ENCODE data around the gene FTO.
A peak's percentile ranks its signal among the peaks of the same experiment; 100 is the strongest.

FTO gene

DNA sequence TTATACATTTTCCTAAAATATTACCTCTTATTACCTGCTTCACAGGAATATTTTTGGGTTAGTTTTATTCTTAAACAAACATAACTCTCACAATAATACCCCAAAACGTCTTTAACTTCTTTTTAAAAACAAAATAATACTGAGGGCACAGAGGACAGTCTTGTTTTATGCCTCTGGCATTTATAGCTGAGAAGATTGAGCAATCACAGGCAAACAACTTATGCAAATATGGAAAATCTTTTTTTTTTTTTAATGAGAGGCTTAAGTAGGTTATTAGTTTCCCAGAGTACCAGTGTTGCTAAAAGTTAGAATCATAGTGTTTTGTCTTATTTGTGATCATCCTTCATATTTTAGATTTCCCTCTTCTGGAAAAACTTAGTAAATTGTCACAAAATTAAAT, 195.0 kb downstream of the FTO start:
- peak; percentile 60 for DNase-seq (ENCODE audit: low read depth)

DNA sequence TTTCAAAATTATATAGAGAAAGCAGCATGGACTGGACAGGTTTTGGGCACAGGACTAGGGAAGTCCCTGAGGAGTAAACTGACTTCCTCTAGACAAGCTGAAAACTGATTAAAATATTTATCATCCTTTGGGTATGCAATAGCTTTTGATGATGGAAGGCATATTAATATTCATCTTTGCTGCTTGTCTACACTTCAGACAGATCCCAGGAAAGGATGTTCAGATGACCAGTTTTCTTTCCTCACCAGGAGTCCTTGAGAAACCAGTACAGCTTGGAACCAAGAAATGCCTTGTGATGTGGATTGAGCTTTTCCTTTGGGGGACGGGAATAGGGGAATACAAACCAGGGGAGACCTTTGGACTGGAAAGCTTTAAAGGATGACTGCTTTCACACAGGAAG, 195.5 kb downstream of the FTO start:
- DNase-seq (ENCODE audit: low read depth), result peak; percentile 81

DNA sequence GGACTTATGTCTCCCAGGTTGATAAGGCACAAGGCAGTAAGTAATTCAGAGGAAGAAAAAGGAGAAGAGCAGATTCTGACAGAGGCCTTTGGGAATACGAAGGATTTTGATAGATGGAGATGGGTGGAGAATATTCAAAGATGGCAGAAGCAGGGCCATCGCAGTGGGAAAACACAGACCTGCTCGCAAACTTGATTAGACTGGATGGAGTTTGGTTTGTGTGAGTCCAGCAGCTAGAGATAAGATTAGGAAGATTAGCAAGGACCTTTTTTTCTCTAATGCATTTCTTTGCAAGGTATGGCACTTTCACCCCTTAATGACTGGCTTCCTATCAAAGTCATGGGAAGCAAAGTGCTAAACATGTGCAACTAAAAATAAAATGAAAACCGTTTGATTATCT, 196.7 kb downstream of the FTO start:
- no peak for DNase-seq (ENCODE audit: low read depth)

DNA sequence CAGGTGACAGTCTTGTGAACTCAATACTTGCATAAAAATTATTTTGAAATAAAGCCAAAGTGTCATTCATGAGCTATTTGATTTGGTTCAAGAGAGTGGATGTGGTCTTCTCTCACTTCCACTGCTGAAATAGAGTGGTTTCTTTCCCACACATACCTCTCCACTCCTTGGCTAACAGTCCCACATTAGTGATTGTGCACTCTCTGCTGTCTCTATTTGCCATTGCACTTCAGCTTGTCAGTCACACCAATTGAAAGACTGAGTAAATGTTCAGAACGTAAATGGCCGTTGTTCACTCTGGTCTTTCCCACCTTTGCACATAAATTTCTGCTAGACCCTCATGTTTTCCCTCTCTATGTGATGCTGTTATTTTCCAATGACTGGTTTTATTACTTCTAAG, 197.5 kb downstream of the FTO start:
- no peak for DNase-seq (ENCODE audit: low read depth)

DNA sequence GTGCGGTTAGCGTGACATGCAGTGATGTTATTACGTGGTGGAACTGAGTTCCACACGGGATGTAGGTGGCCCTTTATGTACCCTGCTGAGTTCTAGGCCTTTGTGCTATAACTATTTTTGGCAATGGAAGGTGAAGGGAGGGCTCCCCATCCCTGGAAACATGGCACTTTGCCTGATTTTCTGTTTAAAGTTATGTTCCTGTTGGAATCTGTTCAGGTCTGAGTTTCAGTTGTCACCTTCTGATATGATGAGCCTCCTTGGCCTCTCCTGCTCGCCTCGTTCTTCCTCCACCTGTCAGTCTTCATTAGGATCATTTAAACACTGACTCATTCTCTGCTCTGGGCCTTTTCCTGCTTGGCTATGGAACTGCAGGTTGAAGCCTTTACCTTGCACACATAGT, 200.6 kb downstream of the FTO start:
- no peak for DNase-seq (ENCODE audit: low read depth)

DNA sequence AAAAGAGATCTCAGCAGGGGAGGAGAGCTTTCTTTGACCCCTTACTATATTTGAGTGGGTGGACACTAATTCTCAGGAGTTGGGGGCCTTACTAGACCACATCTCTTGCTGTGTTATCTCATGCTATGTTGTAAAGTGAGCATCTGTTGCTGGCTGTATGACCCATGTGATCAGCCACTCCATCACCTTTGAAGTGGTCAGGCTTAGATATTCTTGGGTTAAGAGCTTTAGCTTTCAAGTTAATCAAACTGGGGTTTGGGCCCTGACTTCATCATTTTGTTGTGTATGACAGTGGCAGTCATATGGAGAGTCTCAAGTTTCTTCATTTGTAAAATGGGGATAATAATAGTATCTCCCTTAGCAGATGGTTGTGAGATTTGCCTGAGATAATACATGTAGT, 201.1 kb downstream of the FTO start:
- DNase-seq (ENCODE audit: low read depth), result no peak

DNA sequence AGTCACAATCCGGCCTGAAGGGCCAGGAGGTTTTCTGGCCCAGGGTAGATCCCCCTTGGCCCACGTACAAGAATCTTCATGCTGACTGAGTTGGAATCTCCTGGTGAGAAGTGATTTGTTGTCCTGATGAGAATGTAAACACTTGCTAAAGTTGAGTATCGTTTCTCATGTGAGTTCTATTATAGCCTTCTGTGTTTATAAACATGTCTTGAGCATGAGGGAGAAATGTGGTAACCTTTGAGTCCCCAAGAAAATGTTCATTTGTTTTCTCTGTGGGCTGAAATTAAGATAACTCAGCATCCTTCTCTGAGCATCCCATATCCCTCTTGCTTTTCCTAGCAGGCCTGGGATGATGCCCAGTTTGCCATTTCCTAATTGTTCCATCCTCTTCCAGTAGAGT, 204.8 kb downstream of the FTO start:
- DNase-seq (ENCODE audit: low read depth), result no peak

DNA sequence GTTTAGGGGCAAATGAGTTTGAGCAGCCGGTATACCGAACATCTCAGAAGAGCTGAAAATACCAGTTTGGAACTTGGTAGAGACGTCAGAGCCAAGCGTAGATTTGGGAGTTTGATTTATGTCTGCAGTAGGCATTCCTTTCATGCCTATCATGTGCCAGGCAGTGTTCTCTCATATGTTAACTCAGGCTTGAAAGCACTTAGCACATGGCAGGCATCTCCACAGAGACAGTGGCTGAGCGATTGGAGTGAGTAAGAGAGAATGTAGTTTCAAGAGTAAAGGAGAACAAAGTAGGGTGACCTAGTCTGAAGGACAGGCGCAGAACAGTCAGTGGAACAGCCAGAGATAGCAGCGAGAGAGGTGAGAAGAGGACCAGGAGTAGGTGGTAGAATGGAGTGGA, 207.0 kb downstream of the FTO start:
- DNase-seq (ENCODE audit: low read depth), result peak; percentile 71

DNA sequence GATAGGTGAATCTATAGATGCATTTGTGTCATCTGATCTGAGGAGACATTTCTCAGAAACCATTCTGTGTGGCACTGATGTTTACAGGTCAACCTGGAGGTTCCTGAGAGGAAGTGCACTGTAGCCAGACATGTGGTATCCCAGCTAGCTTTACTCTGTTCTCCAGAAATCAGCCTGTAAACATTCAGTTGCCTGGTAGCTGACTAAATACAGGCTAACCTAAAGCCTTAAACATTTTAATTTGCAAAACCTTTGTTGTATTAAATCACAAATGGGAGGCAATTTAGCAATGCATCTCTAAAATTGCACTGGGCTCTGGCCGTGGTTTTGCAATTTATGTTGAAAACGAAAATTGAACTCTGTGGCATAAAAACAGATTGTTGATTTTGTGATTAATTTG, 207.6 kb downstream of the FTO start:
- DNase-seq (ENCODE audit: low read depth), result peak; percentile 59

DNA sequence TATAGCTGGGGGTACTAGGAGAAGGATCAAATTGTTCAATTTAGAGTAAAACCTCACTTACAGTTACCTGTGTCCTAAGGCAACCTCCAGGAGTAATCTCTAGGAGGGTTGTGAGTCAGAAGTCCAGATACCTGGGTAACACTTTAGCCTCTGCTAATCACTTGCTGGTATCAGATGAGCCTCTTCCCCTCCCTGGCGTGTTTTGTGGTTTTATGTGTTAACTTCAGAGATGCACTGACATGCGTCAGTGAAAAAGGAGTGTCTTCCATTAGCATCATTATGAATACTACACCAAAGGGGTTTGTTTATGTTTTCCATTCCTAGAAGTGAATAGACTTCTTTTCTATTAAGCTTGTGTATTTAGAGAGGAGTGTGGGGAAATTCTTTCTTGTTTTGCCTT, 208.2 kb downstream of the FTO start:
- peak; percentile 83 for DNase-seq (ENCODE audit: low read depth)

DNA sequence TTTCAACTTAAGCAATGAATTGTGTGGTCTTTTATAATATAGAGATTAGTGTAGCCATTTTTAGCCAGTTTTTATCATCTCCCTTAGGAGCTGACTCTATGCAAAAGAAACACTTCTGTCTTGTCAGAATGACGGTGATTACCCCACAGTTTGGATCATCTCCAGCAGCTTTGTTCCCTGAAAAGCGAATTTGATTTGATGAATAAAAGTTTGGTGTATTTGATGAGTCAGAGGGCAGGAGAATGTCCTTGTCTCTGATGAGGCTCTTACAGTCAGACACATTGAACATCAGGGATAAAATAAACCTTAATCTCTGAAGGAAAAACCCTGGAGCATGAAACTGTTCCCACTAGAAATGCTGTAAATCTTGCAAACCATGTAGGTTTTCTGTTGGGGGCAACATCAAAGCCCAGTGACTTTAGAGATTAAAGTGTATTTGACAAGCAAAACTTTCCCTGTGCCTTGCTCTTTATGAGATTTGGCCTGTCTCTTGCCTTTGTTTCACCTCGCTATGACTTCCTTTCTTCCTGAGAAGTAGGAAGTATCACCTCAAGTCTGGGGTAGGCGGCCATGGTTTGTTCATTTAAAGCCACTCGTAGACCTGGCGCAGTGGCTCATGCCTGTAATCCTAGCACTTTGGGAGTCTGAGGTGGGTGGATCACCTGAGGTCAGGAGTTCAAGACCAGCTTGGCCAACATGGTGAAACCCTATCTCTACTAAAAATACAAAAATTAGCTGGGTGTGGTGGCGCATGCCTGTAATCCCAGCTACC, 209.3 kb downstream of the FTO start:
- DNase-seq (ENCODE audit: low read depth), result peak; percentile 95

DNA sequence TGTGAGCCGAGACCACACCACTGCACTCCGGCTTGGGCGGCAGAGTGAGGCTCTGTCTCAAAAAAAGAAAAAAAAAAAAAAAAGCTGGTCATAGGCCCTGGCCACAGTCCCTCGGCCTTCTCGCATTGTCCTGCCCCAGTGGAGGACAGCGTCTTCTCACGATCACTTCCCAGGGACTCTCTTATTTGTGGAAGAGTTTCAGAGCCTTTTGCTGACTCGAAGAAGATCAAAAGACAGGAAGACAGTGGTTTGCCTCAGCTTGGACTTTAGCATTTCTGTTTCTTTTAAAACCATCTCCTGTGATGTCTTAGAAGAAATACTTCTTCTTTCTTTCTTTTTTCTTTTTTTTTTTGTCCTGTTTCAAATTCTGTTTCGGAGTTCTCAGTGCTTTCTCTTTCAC, 210.0 kb downstream of the FTO start:
- DNase-seq (ENCODE audit: low read depth), result no peak

DNA sequence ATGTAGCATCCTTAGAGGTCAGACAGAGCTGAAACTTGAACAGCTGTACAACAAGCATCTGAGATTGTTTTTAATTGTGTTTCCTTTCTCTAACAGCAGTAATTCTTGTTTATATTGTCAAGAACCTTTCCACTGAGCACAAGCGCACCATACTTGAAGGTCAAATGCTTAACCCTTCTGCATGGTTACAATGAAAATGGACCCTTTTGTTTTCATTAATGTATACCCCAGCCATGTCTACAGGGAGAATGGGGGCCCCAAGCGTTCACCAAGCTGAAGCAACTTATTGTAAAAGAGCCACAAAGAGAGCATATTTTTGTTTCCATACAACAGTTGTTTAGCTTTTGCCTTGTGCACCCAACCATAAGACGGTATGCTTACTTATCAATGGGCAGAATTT, 210.8 kb downstream of the FTO start:
- no peak for DNase-seq (ENCODE audit: low read depth)

DNA sequence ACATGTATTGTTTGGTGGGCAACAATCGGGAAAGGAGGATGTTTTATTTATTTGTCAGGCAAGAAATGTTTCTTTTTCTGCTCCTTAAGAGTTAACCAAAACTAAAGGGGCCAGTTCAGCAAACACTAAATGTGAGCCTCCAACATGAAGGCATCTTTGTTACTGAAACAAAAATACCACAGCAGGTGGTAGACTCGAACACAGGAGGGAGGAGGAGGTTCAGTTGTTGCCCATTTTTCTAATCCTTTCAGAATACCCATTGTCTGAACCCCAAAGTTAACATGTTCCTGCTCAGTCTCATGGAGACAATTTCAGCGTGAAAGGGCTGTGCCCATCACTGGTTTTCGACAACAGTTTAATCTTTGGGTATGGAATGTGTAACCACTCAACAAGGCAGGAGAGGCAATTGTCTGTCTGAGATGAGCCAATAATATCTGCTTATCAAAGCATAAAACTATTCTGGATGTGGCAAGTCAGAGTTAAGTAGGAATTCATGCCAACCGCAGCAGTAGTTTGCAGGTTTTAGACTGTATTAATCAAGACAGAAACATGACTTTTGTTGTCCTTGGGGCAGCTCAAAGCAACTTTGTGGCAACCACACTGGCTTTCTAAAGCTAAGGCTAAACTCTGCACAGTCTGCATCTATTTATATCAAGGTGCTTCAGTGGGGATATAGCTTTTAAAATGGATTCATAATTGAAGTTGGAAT, 211.7 kb downstream of the FTO start:
- peak; percentile 86 for DNase-seq (ENCODE audit: low read depth)

DNA sequence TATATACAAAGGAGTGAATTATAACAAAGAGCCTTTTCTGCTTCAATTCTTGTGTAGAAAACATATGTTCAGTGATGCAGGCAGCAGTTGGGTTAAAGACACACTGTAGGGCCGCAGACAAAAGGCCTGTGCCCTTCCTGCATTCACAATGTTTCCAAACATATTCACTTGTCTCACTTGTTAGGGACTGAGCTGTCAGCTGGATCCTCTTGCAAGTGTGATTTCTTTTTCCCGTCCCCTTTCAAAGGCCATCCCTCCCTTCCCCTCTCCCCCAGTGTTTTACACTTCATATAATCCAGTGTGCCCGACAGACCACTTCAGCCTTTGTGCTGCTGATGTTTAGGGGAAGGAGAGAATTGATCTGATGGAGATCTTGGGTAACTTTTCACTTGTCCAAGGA, 217.0 kb downstream of the FTO start:
- DNase-seq (ENCODE audit: low read depth), result no peak

DNA sequence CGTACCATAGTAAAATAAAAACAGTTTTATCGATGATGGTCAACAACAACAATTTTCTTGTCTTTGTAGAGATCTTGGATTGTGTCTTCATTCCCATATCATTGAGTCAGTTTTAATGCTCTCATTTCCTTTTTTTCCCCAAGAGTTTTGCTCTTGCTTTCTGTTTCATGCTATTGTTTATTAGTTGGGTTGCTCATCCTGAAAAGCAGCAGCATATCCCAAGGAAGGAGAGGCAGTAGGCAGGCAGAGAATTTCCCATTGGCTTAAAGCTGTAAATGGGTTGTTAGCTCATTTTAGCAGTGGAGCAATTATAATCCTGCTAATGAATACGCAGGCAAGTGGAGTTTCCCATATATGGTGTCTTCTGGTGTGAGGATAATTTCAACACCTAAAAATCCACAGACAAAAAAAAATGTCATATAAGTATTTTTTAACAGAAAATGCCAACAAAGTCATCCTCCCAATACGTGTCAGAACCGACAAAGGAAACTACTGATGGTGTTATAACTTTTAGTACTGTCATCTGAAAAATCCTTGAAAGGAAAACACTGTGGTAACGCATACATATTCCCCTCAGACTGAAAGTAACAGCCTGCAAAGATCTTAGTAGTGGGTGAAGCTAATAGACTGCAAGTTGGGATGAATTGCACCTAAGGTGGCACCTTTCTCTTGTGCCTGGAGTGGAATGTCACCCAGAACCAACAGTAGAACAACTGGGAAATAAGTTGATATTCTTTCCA, 218.3 kb downstream of the FTO start:
- no peak for DNase-seq (ENCODE audit: low read depth)

DNA sequence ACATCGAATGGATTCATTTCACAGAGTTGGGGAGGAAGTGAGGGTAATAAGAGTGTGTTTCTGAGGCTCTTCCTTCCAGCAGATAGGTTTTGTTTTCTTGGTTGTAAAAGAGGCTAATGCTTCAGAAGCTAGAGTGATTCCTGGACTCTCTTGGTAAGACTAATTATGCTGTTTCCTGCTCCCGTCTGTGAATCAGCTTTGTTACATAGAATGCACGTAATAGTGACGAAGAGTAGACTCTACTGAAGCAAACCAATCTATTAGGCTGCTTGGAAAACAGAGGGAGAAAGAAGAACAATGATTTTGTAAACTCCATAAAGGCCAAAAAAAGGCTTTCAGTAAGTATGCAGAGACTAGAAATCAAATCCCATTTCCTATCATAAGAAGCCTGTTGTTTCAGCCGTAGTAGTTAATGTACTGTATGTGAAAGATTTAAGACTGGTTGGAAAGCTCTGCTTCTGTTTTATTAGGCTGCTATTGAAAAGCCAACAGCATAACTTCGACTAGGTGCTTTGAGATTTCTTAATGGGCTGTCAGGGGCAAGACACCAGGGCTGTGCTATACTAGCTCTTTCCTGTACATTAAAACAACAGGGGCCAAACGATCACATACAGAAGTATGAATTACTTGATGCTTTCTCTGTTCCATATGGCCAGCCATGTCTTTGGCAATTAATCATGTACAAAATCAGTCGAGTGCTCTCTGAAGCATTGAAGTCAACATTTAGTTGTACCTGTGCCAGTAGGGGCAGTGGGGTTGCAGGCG, 219.0 kb downstream of the FTO start:
- DNase-seq (ENCODE audit: low read depth), result no peak

DNA sequence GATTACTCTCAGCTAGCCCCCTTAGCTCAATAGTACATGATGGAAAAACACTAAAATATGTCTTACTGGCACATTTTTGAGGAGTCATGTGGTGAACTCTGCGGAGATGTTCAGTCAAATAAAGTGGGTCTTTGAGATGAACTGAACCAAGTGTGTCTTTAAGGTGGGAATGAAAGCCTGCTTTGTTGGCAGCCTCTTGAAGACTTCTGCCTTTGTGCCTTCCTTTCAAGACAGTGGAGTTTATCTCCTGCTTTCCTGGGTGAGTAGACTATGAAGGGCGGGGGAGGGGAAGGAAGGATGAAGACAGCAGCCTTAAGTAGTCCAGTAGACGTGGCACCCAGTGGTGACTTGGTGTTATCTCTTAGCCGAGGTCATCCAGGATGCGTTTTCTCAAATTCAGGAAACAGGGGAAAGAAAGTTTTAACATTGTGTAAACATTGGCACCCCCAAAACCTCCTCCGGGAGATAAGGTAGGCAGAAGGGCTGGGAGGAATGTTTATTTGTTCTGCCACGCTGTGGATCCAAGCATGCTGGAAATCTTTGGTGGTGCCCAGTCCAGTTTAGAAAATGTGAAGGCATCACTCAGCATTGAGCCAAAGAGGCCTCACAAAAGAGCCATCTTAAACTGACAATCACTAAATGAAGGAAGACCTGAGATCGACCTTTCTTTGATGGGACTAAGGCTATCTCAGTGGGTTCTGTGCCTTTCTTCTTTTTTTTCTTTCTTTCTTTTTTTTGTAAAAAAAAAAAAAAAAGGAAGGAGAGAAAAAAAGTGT, 220.6 kb downstream of the FTO start:
- DNase-seq (ENCODE audit: low read depth), result peak; percentile 57

DNA sequence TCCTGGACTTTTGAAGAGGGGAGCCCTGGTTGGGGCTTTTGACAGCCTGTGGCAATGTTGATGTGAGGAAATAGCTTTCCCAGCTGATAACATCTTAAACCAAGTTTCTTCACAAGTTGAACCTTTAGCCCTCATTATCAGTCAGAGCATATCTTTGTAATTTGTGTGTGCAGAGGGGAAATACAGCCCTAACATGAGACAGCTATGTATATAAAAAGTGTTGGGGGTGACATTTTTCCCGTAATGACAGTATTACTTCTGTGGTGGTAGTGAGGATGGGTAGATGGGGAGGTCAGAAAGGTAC, 221.1 kb downstream of the FTO start:
- DNase-seq (ENCODE audit: low read depth), result peak; percentile 75

DNA sequence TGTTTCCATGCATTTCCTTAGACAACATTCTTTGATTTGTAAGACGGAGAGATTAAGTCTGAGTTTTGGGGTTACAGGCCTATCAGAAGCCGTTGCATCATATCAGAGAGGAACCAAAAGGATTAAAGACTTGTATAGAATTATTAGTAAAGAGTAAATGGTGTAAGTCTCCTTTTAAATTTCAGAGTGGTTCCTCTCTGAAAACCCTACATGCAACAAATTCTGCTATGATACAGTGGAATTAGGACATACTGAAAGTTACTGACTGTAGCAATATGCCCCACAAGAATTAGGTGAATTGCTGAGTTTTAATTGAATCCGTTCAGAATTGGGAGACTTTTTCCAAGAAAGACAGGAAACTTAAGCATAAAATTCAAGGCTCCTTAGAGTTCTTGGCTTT, 221.6 kb downstream of the FTO start:
- no peak for DNase-seq (ENCODE audit: low read depth)

DNA sequence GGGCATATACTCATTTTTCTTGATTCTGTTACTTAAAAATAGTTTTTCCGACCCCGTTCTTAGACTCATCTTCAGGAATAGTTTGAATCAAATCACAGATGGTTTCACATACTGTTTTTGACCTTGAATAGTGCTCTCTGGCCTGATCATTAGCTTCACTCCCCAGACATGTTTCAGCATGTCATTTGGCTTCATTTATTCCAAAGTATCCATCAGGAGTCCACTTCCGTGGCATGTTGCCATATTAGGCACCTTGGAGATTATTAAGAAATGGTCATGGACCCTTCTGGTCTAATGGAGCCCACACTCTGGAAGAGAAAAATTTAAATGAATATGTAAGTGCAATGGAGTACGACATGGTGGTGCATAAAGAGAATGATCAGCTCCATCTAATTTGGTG, 222.3 kb downstream of the FTO start:
- DNase-seq (ENCODE audit: low read depth), result no peak

DNA sequence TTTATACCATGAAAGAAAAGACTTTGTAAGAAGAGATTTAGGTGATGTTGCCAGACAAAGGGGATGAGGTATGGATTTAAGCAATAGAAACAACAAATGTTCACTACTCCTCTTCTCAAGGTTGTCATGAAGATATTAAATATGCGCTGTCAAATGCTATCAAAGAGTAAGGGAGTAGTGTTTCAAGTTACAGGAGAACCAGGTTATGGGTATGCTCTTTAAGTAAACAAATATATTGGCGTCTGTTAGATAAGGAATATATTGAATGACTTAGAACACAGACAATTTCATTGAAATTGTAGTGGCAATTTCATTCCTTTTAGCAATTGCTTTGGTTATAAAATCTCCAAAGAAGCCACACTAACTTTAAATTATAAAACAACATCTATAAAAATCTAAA, 229.0 kb downstream of the FTO start:
- no peak for DNase-seq (ENCODE audit: low read depth)

All from amniotic epithelial cell (primary cell).